SK-N-SH (cell line): ENCODE results near the gene TBCEL. TPM values are rescaled to one million over a fixed set of nuclear protein-coding genes. Genes with fewer than 3 reads are reported as not detected.

Experiments used
- CTCF ChIA-PET: fragments of 300-600, 350-600 bp; formaldehyde crosslinking; extraction: SDS; loops from one replicate; lab custom pipeline; 2021; lab: Yijun Ruan, JAX
- POLR2A ChIA-PET: fragments of 350-600 bp; sonication (Branson Sonifier 250); formaldehyde crosslinking; extraction: SDS; loops from one replicate; lab custom pipeline; 2020; ENCODE audit warnings: antibody characterized with exemption, inconsistent platforms; lab: Yijun Ruan, JAX
- DNase-seq: peaks from one replicate; pipeline ENCODE4 v3.0.0; 2012
- H2AFZ ChIP-seq: fragments of 200-600 bp; sonication (generic); 2 replicates; pipeline ENCODE4 v1.8.1; 2016; ENCODE audit warnings: antibody characterized with exemption, mild to moderate bottlenecking, low read depth
- H3F3A ChIP-seq: fragments of 200-600 bp; sonication (generic); replicated peaks from 2 replicates; pipeline ENCODE3; 2016; ENCODE audit warnings: antibody characterized with exemption, mild to moderate bottlenecking; ENCODE audit not compliant: insufficient read depth
- H3K27ac ChIP-seq, 2 experiments: fragments of 200-500 bp in 1 of 2; fragments of 200-600 bp in 1 of 2; sonication (Bioruptor generic) in 1 of 2; sonication (generic), shearing (Covaris generic) in 1 of 2; 2 replicates each; pipeline versions ENCODE4 v1.5.1 to v1.6.1; 2014 to 2016; ENCODE audit warnings: low read depth in 2 of 2, inconsistent platforms in 1 of 2, low read length in 1 of 2, mild to moderate bottlenecking in 1 of 2, mixed read lengths in 1 of 2
- H3K27me3 ChIP-seq: fragments of 200-600 bp; sonication (generic), shearing (Covaris generic); 2 replicates; pipeline ENCODE4 v1.6.1; 2016; ENCODE audit warnings: mixed run types; ENCODE audit not compliant: insufficient read depth
- H3K36me3 ChIP-seq, 2 experiments: fragments of 200-500 bp in 1 of 2; fragments of 200-600 bp in 1 of 2; sonication (Bioruptor generic) in 1 of 2; sonication (generic) in 1 of 2; replicated peaks in 1 of 2; 2 replicates each; pipeline versions ENCODE3 to v1.5.1; 2014 to 2016; ENCODE audit warnings: low read length in 1 of 2, mild to moderate bottlenecking in 1 of 2; ENCODE audit not compliant: insufficient read depth in 2 of 2, control insufficient read depth in 1 of 2
- H3K4me1 ChIP-seq, 2 experiments: fragments of 200-500 bp in 1 of 2; fragments of 200-600 bp in 1 of 2; sonication (Bioruptor generic) in 1 of 2; sonication (generic), shearing (Covaris generic) in 1 of 2; 2 replicates each; pipeline versions ENCODE4 v1.5.1 to v1.6.1; 2014 to 2016; ENCODE audit warnings: low read depth in 1 of 2, low read length in 1 of 2, mixed run types in 1 of 2; ENCODE audit not compliant: insufficient read depth in 2 of 2, control insufficient read depth in 1 of 2
- H3K4me2 ChIP-seq: fragments of 200-600 bp; sonication (generic), shearing (Covaris generic); 2 replicates; pipeline ENCODE4 v1.6.1; 2017; ENCODE audit warnings: mixed run types
- H3K4me3 ChIP-seq, 2 experiments: fragments of 200-500 bp in 1 of 2; fragments of 200-600 bp in 1 of 2; sonication (Bioruptor generic) in 1 of 2; sonication (generic), shearing (Covaris generic) in 1 of 2; 2 replicates each; pipeline versions ENCODE4 v1.5.1 to v1.8.1; 2014 to 2016; ENCODE audit warnings: low read depth in 2 of 2, inconsistent platforms in 1 of 2, low read length in 1 of 2, mild to moderate bottlenecking in 1 of 2, mixed read lengths in 1 of 2, moderate library complexity in 1 of 2
- H3K79me2 ChIP-seq: fragments of 200-600 bp; sonication (generic); 2 replicates; pipeline ENCODE4 v1.8.1; 2017; ENCODE audit warnings: mild to moderate bottlenecking; ENCODE audit not compliant: insufficient read depth
- H3K9ac ChIP-seq: fragments of 200-600 bp; sonication (generic); 2 replicates; pipeline ENCODE4 v1.6.1; 2017; ENCODE audit warnings: mixed run types
- H3K9me2 ChIP-seq: fragments of 200-600 bp; sonication (generic); 2 replicates; pipeline ENCODE4 v1.6.1; 2017; ENCODE audit warnings: mixed run types
- H3K9me3 ChIP-seq: fragments of 200-600 bp; sonication (generic); 2 replicates; pipeline ENCODE4 v1.6.1; 2017; ENCODE audit warnings: mixed run types, mild to moderate bottlenecking, moderate library complexity
- H4K20me1 ChIP-seq: fragments of 200-600 bp; sonication (generic); 2 replicates; pipeline ENCODE4 v1.6.1; 2017; ENCODE audit warnings: mild to moderate bottlenecking, mixed run types; ENCODE audit not compliant: insufficient read depth
- CHD2 ChIP-seq: fragments of 150-350 bp; IDR thresholded peaks from 2 replicates; pipeline ENCODE4 v1.6.1; 2018; ENCODE audit warnings: low read length; ENCODE audit not compliant: partially characterized antibody
- ELF1 ChIP-seq: IDR thresholded peaks from 2 replicates; pipeline ENCODE4 v1.4.0; 2012
- EP300 ChIP-seq, 2 experiments: IDR thresholded peaks; 2 replicates each; pipeline versions ENCODE4 v1.4.0 to v1.6.1; 2012; ENCODE audit warnings: borderline replicate concordance in 1 of 2, low read depth in 1 of 2, low read length in 1 of 2
- EZH2phosphoT487 ChIP-seq: fragments of 200-600 bp; sonication (generic); IDR thresholded peaks from 2 replicates; pipeline ENCODE4 v1.6.1; 2017; ENCODE audit warnings: low read depth, mixed run types, mild to moderate bottlenecking, antibody characterized with exemption, moderate library complexity, borderline replicate concordance
- GABPA ChIP-seq: IDR thresholded peaks from 2 replicates; pipeline ENCODE4 v1.4.0; 2012; ENCODE audit warnings: low read depth, mild to moderate bottlenecking
- MXI1 ChIP-seq: IDR thresholded peaks from 2 replicates; pipeline ENCODE4 v1.6.1; 2012; ENCODE audit warnings: mild to moderate bottlenecking, low read depth, low read length, improper control_type of control experiment
- POLR2AphosphoS5 ChIP-seq: IDR thresholded peaks from 2 replicates; pipeline ENCODE4 v1.6.1; 2012; ENCODE audit warnings: low read depth, low read length
- RAD21 ChIP-seq: IDR thresholded peaks from 2 replicates; pipeline ENCODE4 v1.6.1; 2012; ENCODE audit warnings: mild to moderate bottlenecking, low read length
- SMC3 ChIP-seq: IDR thresholded peaks from 2 replicates; pipeline ENCODE4 v1.6.1; 2012; ENCODE audit warnings: low read depth, low read length, improper control_type of control experiment
- TAF1 ChIP-seq: IDR thresholded peaks from 2 replicates; pipeline ENCODE4 v1.6.1; 2012; ENCODE audit warnings: low read depth, mild to moderate bottlenecking, low read length, moderate library complexity, borderline replicate concordance
- TEAD4 ChIP-seq: IDR thresholded peaks from 2 replicates; pipeline ENCODE4 v1.4.0; 2012; ENCODE audit warnings: mild to moderate bottlenecking, borderline replicate concordance; ENCODE audit not compliant: insufficient read depth
- USF2 ChIP-seq: fragments of 150-350 bp; IDR thresholded peaks from 2 replicates; pipeline ENCODE4 v1.6.1; 2017; ENCODE audit warnings: antibody characterized with exemption, low read length, low read depth, borderline replicate concordance
- YY1 ChIP-seq: IDR thresholded peaks from 2 replicates; pipeline ENCODE4 v1.4.0; 2012; ENCODE audit warnings: low read depth, mild to moderate bottlenecking
- ZBTB33 ChIP-seq: IDR thresholded peaks from 2 replicates; pipeline ENCODE4 v1.4.0; 2012; ENCODE audit warnings: low read depth, borderline replicate concordance
- WGBS: methylation state at CpG from one replicate; pipeline ENCODE4 v1.1.6; 2017; ENCODE audit warnings: low lambda C conversion rate; 5-methylcytosine and 5-hydroxymethylcytosine counted together
- polyA plus RNA-seq, 3 experiments: library from polyadenylated mRNA; depleted of rRNA; stranded (reverse); fragments of >200 nt; gene quantifications; 2 replicates each; pipeline ENCODE4 v1.2.3, GENCODE V29; 2012
- TF ChIP-seq, protein P1 (sequence below): IDR thresholded peaks from 2 replicates; pipeline ENCODE4 v1.6.1; 2012; ENCODE audit warnings: mild to moderate bottlenecking, low read depth, low read length, moderate library complexity
- TF ChIP-seq, protein P2 (sequence below): IDR thresholded peaks from 2 replicates; pipeline ENCODE4 v1.4.0; 2012; ENCODE audit warnings: low read depth

TBCEL gene
- polyA plus RNA-seq, 1 of the 3 experiments (the other 2 are of a cell fraction): 5.9 TPM

GRCh38 chr11:121108413-121108812, 84.5 kb downstream of the TBCEL start (continued):
- TF ChIP-seq, protein P1, sequence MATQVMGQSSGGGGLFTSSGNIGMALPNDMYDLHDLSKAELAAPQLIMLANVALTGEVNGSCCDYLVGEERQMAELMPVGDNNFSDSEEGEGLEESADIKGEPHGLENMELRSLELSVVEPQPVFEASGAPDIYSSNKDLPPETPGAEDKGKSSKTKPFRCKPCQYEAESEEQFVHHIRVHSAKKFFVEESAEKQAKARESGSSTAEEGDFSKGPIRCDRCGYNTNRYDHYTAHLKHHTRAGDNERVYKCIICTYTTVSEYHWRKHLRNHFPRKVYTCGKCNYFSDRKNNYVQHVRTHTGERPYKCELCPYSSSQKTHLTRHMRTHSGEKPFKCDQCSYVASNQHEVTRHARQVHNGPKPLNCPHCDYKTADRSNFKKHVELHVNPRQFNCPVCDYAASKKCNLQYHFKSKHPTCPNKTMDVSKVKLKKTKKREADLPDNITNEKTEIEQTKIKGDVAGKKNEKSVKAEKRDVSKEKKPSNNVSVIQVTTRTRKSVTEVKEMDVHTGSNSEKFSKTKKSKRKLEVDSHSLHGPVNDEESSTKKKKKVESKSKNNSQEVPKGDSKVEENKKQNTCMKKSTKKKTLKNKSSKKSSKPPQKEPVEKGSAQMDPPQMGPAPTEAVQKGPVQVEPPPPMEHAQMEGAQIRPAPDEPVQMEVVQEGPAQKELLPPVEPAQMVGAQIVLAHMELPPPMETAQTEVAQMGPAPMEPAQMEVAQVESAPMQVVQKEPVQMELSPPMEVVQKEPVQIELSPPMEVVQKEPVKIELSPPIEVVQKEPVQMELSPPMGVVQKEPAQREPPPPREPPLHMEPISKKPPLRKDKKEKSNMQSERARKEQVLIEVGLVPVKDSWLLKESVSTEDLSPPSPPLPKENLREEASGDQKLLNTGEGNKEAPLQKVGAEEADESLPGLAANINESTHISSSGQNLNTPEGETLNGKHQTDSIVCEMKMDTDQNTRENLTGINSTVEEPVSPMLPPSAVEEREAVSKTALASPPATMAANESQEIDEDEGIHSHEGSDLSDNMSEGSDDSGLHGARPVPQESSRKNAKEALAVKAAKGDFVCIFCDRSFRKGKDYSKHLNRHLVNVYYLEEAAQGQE: no peak
- TF ChIP-seq POLR2AphosphoS5: no peak
- no peak for TF ChIP-seq EZH2phosphoT487
- no peak for TF ChIP-seq YY1
- no peak for TF ChIP-seq CHD2
- TF ChIP-seq SMC3: no peak
- no peak for TF ChIP-seq GABPA
- TF ChIP-seq TAF1: no peak

GRCh38 chr11:121109471-121109870, 85.6 kb downstream of the TBCEL start:
- POLR2A ChIA-PET: interaction anchor here (1.2 to 1.3 kb wide), 2 partner anchors 84 to 86 kb away, joined by 3 read pairs; partner anchors contain the start of gene TBCEL
- no peaks in the 10 kb centered on the region for H3F3A ChIP-seq
- H3K4me3 ChIP-seq: no peak overlapping the region

GRCh38 chr11:121109916-121110586, 86.1 kb downstream of the TBCEL start:
- no peaks in the 10 kb centered on the region for H3F3A ChIP-seq
- no peak overlapping the region for H2AFZ ChIP-seq
- H3K4me3 ChIP-seq: no peak overlapping the region
- peak; percentile 45 for DNase-seq
- peak overlapping the region in 1 of 2 experiments; percentile 95; a peak in 2 of 4 replicates for H3K27ac ChIP-seq
- ChIA-PET POLR2A (interaction anchor here (1.2 to 1.3 kb wide), 2 partner anchors 85 to 86 kb away, joined by 3 read pairs; partner anchors contain the start of gene TBCEL), CTCF (interaction anchor here (0.9 to 3.4 kb wide), 10 partner anchors 44 to 599 kb away, joined by 3 to 22 read pairs (median 3); partner anchors contain the start of gene GRIK4)
- H3K9me3 ChIP-seq: no peaks in the 10 kb centered on the region
- no peaks in the 10 kb centered on the region for H3K79me2 ChIP-seq
- H3K4me2 ChIP-seq: no peak overlapping the region
- H3K36me3 ChIP-seq: no peaks in the 10 kb centered on the region
- H3K27me3 ChIP-seq: no peaks in the 10 kb centered on the region
- 26% methylated on average over 7 of the region's 7 CpGs for WGBS
- H3K9me2 ChIP-seq: no peaks in the 10 kb centered on the region
- H3K4me1 ChIP-seq: peaks cover 0 to 17% of the 10 kb centered on the region in 2 experiments; a peak in 2 of 4 replicates
- H3K9ac ChIP-seq: no peak overlapping the region
- no peaks in the 10 kb centered on the region for H4K20me1 ChIP-seq
- TF ChIP-seq ELF1 (no peak), GABPA (no peak), TEAD4 (0 out of 2 replicates have a peak, but pooled peaks have one; percentile 11), USF2 (no peak), ZBTB33 (no peak), EP300 (IDR thresholded peaks at IDR 0.05; ENCODE audit: borderline replicate concordance in 1 of 2, low read depth in 1 of 2, low read length in 1 of 2) (peak in 1 of 2 experiments; percentile 81; a peak in 2 of 4 replicates), EZH2phosphoT487 (no peak)
- TF ChIP-seq, protein P2, sequence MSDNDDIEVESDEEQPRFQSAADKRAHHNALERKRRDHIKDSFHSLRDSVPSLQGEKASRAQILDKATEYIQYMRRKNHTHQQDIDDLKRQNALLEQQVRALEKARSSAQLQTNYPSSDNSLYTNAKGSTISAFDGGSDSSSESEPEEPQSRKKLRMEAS: no peak

More at GRCh38 chr11:121109471-121109870, 85.6 kb downstream of the TBCEL start:
- DNase-seq: peak; percentile 48
- WGBS: 81% methylated on average over 2 of the region's 2 CpGs
- Histone ChIP-seq H3K9me3 (no peaks in the 10 kb centered on the region), H3K27ac (peak overlapping the region in 1 of 2 experiments; percentile 95; a peak in 2 of 4 replicates), H3K27me3 (no peaks in the 10 kb centered on the region), H3K9me2 (no peaks in the 10 kb centered on the region), H3K4me2 (no peak overlapping the region), H2AFZ (no peak overlapping the region), H3K9ac (no peak overlapping the region), H4K20me1 (no peaks in the 10 kb centered on the region), H3K79me2 (no peaks in the 10 kb centered on the region)
- TF ChIP-seq RAD21: no peak; the same call in 1 of the 2 replicates
- TF ChIP-seq MXI1: 0 out of 2 replicates have a peak, but pooled peaks have one; percentile 28
- TF ChIP-seq, all 33 proteins: peak for 1
- no peaks in the 10 kb centered on the region for H3K36me3 ChIP-seq
- CTCF ChIA-PET: interaction anchor here (0.9 to 3.4 kb wide), 7 partner anchors 86 to 599 kb away, joined by 3 to 22 read pairs (median 5); partner anchors contain the start of gene GRIK4
- peaks cover 0 to 17% of the 10 kb centered on the region in 2 experiments; a peak in 2 of 4 replicates for H3K4me1 ChIP-seq
